ENCODE measurements around the gene UAP1L1. TPM values are rescaled to one million over a fixed set of nuclear protein-coding genes. Genes with fewer than 3 reads are reported as not detected.

UAP1L1 gene
- total RNA-seq, 4 donors from 2014 or later = 0.51 to 13.8 (median 5.3) TPM

DNA sequence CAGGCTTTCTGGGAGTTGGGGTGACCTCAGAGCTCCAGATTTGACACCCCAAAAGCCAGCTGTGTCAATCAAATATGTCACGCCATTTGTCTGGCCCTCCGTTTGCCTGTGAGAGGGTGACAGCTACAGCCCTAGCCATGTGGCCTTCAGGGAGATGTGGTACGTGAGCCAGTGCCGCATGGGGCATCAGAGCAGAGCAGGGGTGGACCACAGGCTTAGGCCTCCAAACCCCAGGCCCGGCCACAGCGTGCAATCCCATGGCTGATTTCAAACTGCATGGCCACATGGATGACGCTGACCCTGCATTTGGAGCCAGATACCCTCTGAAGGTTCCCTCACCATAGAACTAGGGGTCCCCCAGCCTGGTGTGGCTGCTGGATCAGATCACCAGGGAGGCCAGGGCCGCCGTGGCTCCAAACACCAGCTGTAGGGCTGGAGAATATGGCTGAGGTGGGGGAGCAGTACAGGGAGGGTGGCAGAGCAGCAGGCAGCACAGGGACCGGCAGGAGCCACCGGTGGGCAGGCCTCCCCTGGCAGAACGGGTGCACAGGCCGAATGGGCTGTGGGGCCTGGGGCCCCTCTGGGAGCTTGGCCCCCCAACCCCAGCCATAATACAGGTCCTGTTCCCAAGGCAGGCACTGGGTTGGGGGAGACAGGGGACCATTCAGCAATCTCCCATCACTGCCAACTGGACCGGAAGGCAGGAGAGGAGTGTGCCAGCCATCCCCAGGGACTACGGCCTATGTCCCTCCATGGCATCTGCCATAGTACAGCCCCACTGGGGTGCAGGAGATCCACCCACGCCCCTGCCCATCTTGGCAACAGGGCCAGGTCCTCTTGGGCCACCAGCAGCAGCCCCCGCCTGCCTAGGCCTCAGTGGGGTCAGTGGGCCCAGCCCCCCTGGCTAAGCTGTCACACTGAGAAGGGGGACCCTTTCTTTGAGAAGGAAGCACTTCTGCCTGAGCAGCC is 8.5 kb upstream of the UAP1L1 start:
- Histone ChIP-seq H3K4me3 (no peak overlapping the region), H3K27me3 (peaks cover 0 to 10% of the 10 kb centered on the region in 2 donors), H3K27ac (no peak overlapping the region), H3K4me1 (peaks cover 0 to 15% of the 10 kb centered on the region in 2 donors), H3K36me3 (no peaks in the 10 kb centered on the region), H3K9me3 (no peaks in the 10 kb centered on the region)
- no peak for TF ChIP-seq POLR2A (IDR thresholded peaks at IDR 0.05)
- TF ChIP-seq, protein P1, sequence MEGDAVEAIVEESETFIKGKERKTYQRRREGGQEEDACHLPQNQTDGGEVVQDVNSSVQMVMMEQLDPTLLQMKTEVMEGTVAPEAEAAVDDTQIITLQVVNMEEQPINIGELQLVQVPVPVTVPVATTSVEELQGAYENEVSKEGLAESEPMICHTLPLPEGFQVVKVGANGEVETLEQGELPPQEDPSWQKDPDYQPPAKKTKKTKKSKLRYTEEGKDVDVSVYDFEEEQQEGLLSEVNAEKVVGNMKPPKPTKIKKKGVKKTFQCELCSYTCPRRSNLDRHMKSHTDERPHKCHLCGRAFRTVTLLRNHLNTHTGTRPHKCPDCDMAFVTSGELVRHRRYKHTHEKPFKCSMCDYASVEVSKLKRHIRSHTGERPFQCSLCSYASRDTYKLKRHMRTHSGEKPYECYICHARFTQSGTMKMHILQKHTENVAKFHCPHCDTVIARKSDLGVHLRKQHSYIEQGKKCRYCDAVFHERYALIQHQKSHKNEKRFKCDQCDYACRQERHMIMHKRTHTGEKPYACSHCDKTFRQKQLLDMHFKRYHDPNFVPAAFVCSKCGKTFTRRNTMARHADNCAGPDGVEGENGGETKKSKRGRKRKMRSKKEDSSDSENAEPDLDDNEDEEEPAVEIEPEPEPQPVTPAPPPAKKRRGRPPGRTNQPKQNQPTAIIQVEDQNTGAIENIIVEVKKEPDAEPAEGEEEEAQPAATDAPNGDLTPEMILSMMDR (IDR thresholded peaks at IDR 0.05) = no peak
- intact Hi-C loops (cut with DNase I; ENCODE audit: low total_unique reads) = no loop called here
- DNase-seq = no peak

DNA sequence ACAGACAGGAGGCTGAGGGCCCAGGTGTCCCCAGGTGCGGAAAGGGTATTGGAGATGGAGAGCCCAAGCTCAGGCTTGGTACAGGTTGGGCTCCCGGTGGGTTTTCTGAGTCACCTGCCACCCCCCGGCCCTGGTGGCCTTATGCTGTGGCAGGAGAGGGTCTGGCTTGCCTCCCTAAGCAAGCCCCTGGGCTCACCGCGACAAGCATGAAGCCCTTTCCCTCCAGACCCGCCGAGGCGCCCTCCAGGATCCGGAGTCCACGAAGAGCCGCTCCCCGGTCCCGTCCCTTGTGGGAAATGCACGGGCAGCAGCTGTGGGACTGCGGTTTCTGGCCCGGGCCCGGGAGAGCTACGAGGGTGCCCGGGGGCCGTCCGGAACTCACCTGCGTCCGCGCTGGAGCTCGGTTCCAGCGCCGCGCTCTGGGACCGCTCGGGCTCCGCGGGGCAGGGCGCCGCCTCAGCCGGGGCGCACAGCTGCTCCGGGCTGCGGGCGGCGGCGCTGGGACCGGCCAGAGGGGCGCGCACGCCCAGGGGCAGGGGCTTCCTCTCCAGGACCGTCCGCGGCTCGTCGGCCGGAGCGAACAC is 7.7 kb upstream of the UAP1L1 start:
- no peak for DNase-seq
- no peaks in the 10 kb centered on the region for H3K9me3 ChIP-seq
- peaks cover 0 to 15% of the 10 kb centered on the region in 2 donors for H3K4me1 ChIP-seq
- no peak overlapping the region for H3K4me3 ChIP-seq
- no peaks in the 10 kb centered on the region for H3K36me3 ChIP-seq
- intact Hi-C loops (cut with DNase I; ENCODE audit: low total_unique reads) = no loop called here
- H3K27ac ChIP-seq = no peak overlapping the region
- peaks cover 0 to 10% of the 10 kb centered on the region in 2 donors for H3K27me3 ChIP-seq
- TF ChIP-seq, protein P1 (IDR thresholded peaks at IDR 0.05) = no peak
- no peak for TF ChIP-seq POLR2A (IDR thresholded peaks at IDR 0.05)

DNA sequence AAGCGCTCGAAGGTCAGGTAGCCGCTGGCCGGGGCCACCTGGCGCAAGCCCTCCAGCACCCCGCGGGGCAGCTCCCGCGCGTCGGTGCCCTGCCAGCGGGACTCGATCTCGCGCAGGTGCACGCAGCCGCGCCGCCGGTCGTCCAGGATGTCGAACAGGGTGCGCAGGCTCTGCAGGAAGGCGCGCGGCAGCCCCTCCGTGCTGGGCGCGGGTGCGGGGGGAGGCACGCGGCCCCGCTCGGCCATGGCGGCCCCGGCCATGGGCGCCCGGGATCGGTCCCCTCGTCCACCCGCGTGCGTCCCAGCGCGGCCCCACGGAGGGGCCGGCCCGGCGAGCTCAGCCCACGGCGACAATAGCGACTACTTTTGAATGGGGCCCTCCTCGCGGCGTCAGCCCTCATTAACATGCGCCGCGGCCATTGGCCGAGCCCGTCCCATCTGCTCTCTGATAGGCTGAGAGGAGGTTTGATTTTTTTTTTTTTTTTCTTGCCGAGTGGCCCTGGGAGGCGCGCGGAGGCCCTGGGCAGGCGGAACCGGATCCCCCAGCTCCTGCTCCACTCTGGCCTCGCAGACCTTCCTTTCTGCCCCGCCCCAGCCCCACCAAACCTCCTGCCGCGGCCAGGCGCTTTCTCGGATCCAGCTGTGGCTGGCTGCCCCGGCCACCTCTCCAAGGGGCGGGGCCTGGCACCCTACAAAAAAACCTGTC is 7.0 kb upstream of the UAP1L1 start, which contains the start of gene SAPCD2:
TSS of gene SAPCD2 (minus strand) at position 357 of the 705 bp plus-strand sequence. CDS start at position 260, 97 bp downstream.
- Histone ChIP-seq H3K27ac (no peak within 1 kb of the TSS), H3K27me3 (peaks cover 0 to 10% of the 10 kb centered on the region in 2 donors)

DNA sequence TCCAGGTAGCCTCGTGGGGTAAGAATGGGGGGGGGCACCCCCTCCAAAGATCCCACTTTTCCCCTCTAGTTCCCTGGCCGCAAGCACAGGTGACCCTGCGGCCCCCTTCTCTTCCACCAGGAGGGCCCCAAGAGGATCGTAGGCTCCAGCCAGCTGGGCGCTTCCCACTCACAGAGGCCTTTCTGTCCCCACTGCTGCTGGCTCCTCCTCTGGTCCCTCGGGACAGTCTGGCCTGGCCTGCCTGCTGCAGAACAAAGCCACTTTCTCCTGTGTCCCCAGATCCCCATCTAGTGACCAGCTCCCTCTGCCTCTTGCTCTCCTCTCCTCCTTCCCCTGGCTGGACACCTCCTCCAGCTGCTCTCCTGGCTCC is 6.4 kb upstream of the UAP1L1 start:
- intact Hi-C loops (cut with DNase I; ENCODE audit: low total_unique reads) = no loop called here
- TF ChIP-seq POLR2A (IDR thresholded peaks at IDR 0.05) = no peak
- TF ChIP-seq, protein P1 (IDR thresholded peaks at IDR 0.05) = no peak
- H3K27ac ChIP-seq = no peak overlapping the region
- H3K9me3 ChIP-seq = no peaks in the 10 kb centered on the region
- peaks cover 0 to 15% of the 10 kb centered on the region in 2 donors for H3K4me1 ChIP-seq
- peaks cover 0 to 10% of the 10 kb centered on the region in 2 donors for H3K27me3 ChIP-seq
- H3K36me3 ChIP-seq = no peaks in the 10 kb centered on the region
- peak overlapping the region; percentile 7 to 21 for H3K4me3 ChIP-seq
- no peak for DNase-seq

More for the DNA sequence above, 7.0 kb upstream of the UAP1L1 start, which contains the start of gene SAPCD2:
- Histone ChIP-seq H3K4me1 (peaks cover 0 to 15% of the 10 kb centered on the region in 2 donors), H3K4me3 (peak within 1 kb of the TSS; percentile 7 to 21), H3K9me3 (no peaks in the 10 kb centered on the region), H3K36me3 (no peaks in the 10 kb centered on the region)
- TF ChIP-seq POLR2A (IDR thresholded peaks at IDR 0.05) = peak in 1 of 2 donors; percentile 16
- TF ChIP-seq, protein P1 (IDR thresholded peaks at IDR 0.05) = no peak
- DNase-seq = peak; percentile 66
- intact Hi-C loops (cut with DNase I; ENCODE audit: low total_unique reads) = no loop called here
